CD14-positive monocyte (primary cell): ENCODE results near the gene SLC22A1. TPM values are rescaled to one million over a fixed set of nuclear protein-coding genes. Genes with fewer than 3 reads are reported as not detected.

Experiments used
- DNase-seq, 3 donors: peaks; one replicate each; pipeline ENCODE4 v3.0.0-alpha.2; 2011 to 2022
- H2AFZ ChIP-seq: 2 replicates; pipeline ENCODE4 v1.6.0; 2012; ENCODE audit warnings: mild to moderate bottlenecking, low read depth, low read length, inconsistent platforms; ENCODE audit not compliant: insufficient read depth, poor library complexity, severe bottlenecking
- H3K27ac ChIP-seq, 2 donors: 1 replicate in 1 of 2; 2 replicates in 1 of 2; pipeline ENCODE4 v1.5.1; 2012 to 2013; ENCODE audit warnings: low read length in 2 of 2, control low read depth in 1 of 2, inconsistent platforms in 1 of 2, low read depth in 1 of 2, mild to moderate bottlenecking in 1 of 2
- H3K27me3 ChIP-seq, 2 donors: one replicate each; pipeline versions ENCODE4 v1.6.0 to v1.6.1; 2011 to 2013; ENCODE audit warnings: low read length in 2 of 2; ENCODE audit not compliant: control insufficient read depth in 2 of 2, insufficient read depth in 2 of 2
- H3K36me3 ChIP-seq, 2 donors: replicated peaks in 1 of 2; 1 replicate in 1 of 2; 2 replicates in 1 of 2; pipeline versions ENCODE4 v1.5.1 to v1.6.1; 2012 to 2013; ENCODE audit warnings: low read length in 2 of 2, control low read depth in 1 of 2, inconsistent platforms in 1 of 2, mild to moderate bottlenecking in 1 of 2; ENCODE audit not compliant: insufficient read depth in 2 of 2, control insufficient read depth in 1 of 2
- H3K4me1 ChIP-seq, 2 donors: 1 replicate in 1 of 2; 2 replicates in 1 of 2; pipeline versions ENCODE4 v1.5.1 to v1.6.1; 2012 to 2013; ENCODE audit warnings: low read length in 2 of 2, control low read depth in 1 of 2, inconsistent platforms in 1 of 2, mild to moderate bottlenecking in 1 of 2, moderate library complexity in 1 of 2; ENCODE audit not compliant: insufficient read depth in 2 of 2, control insufficient read depth in 1 of 2
- H3K4me2 ChIP-seq: replicated peaks from 2 replicates; pipeline ENCODE3; 2012; ENCODE audit warnings: low read length, moderate library complexity, mild to moderate bottlenecking; ENCODE audit not compliant: poor library complexity, severe bottlenecking; ENCODE audit errors: extremely low read depth
- H3K4me3 ChIP-seq, 3 experiments: fragments of 200-600 bp in 1 of 3; sonication (generic) in 1 of 3; replicated peaks in 1 of 3; 1 replicate in 2 of 3; 2 replicates in 1 of 3; pipeline ENCODE4 v1.5.1; 2011 to 2013; ENCODE audit warnings: low read length in 3 of 3, mild to moderate bottlenecking in 3 of 3, control low read depth in 2 of 3, low read depth in 2 of 3, inconsistent platforms in 1 of 3, moderate library complexity in 1 of 3
- H3K79me2 ChIP-seq: 2 replicates; pipeline ENCODE4 v1.6.0; 2012; ENCODE audit warnings: mild to moderate bottlenecking, control low read depth, inconsistent platforms, low read length, moderate library complexity; ENCODE audit not compliant: insufficient read depth
- H3K9ac ChIP-seq: 2 replicates; pipeline ENCODE4 v1.6.0; 2017; ENCODE audit warnings: low read length, mild to moderate bottlenecking; ENCODE audit not compliant: insufficient read depth, poor library complexity, severe bottlenecking
- H3K9me3 ChIP-seq, 2 donors: replicated peaks in 1 of 2; 1 replicate in 1 of 2; 2 replicates in 1 of 2; pipeline versions ENCODE4 v1.5.1 to v1.6.1; 2012 to 2013; ENCODE audit warnings: low read length in 2 of 2, control low read depth in 1 of 2; ENCODE audit not compliant: control insufficient read depth in 1 of 2, insufficient read depth in 1 of 2
- H4K20me1 ChIP-seq: 2 replicates; pipeline ENCODE4 v1.6.0; 2012; ENCODE audit warnings: mild to moderate bottlenecking, low read length, control low read depth, moderate library complexity; ENCODE audit not compliant: insufficient read depth
- H3K27ac Mint-ChIP-seq, 7 donors: one replicate each; pipeline ENCODE4 v1.8.0; 2020; ENCODE audit warnings: mild to moderate bottlenecking in 7 of 7, mixed read lengths in 7 of 7, moderate library complexity in 6 of 7, inconsistent platforms in 2 of 7
- H3K27me3 Mint-ChIP-seq, 3 donors: one replicate each; pipeline ENCODE4 v1.8.0; 2021 to 2022; ENCODE audit warnings: low read depth in 3 of 3, mild to moderate bottlenecking in 3 of 3, mixed read lengths in 3 of 3, moderate library complexity in 3 of 3, inconsistent platforms in 1 of 3
- H3K36me3 Mint-ChIP-seq, 2 donors: one replicate each; pipeline ENCODE4 v1.8.0; 2020; ENCODE audit warnings: mixed read lengths in 2 of 2, inconsistent platforms in 1 of 2, mild to moderate bottlenecking in 1 of 2
- H3K4me1 Mint-ChIP-seq: one replicate; pipeline ENCODE4 v1.8.0; 2020; ENCODE audit warnings: mild to moderate bottlenecking, mixed read lengths
- H3K4me3 Mint-ChIP-seq, 2 donors: one replicate each; pipeline ENCODE4 v1.8.0; 2020; ENCODE audit warnings: mild to moderate bottlenecking in 2 of 2, mixed read lengths in 2 of 2, moderate library complexity in 1 of 2
- H3K9me3 Mint-ChIP-seq, 7 donors: one replicate each; pipeline ENCODE4 v1.8.0; 2020 to 2022; ENCODE audit warnings: mixed read lengths in 7 of 7, mild to moderate bottlenecking in 6 of 7, moderate library complexity in 6 of 7, inconsistent platforms in 2 of 7
- CTCF ChIP-seq: fragments of 200-600 bp; IDR thresholded peaks from one replicate; pipeline ENCODE4 v1.8.0; 2022; ENCODE audit warnings: antibody characterized with exemption, mild to moderate bottlenecking
- WGBS: methylation state at CpG from one replicate; pipeline ENCODE4 v1.1.5; 2013; ENCODE audit warnings: missing lambda C conversion rate; ENCODE audit not compliant: insufficient coverage; 5-methylcytosine and 5-hydroxymethylcytosine counted together
- intact Hi-C, 2 donors: fragments of 100-400 bp; cut with micrococcal nuclease; formaldehyde crosslinking; loops; one replicate each; pipeline versions ENCODE4 v1.15.0 to v1.15.1; 2023
- polyA plus RNA-seq, 3 donors: library from polyadenylated mRNA; depleted of rRNA in 1 of 3; unstranded in 2 of 3; stranded (reverse) in 1 of 3; fragments of 300-500 nt in 2 of 3; fragments of >200 nt in 1 of 3; fragmentation: Illumina TruSeq in 2 of 3; gene quantifications; 1 replicate in 2 of 3; 2 replicates in 1 of 3; pipeline ENCODE4 v1.2.3, GENCODE V29; 2012 to 2021

The SLC22A1 gene
- polyA plus RNA-seq, 3 donors: 0.36 to 0.48 TPM; not detected in 1

GRCh38 chr6:160092602-160093001, 29.0 kb upstream of the SLC22A1 start:
- TF ChIP-seq CTCF: no peak
- no peak overlapping the region for H3K4me3 Mint-ChIP-seq
- WGBS: 92% methylated on average over 10 of the region's 10 CpGs
- Histone ChIP-seq H3K4me2 (no peak overlapping the region), H4K20me1 (peaks cover 93% of the 10 kb centered on the region), H3K36me3 (peaks cover 89 to 99% of the 10 kb centered on the region in 2 donors), H2AFZ (no peak overlapping the region), H3K9ac (no peak overlapping the region), H3K27ac (no peak overlapping the region), H3K9me3 (no peaks in the 10 kb centered on the region), H3K79me2 (no peaks in the 10 kb centered on the region), H3K4me3 (no peak overlapping the region), H3K27me3 (no peaks in the 10 kb centered on the region), H3K4me1 (no peaks in the 10 kb centered on the region)
- peaks cover 1 to 4% (median 3%) of the 10 kb centered on the region in 3 donors for H3K27me3 Mint-ChIP-seq
- H3K27ac Mint-ChIP-seq: no peak overlapping the region
- H3K9me3 Mint-ChIP-seq: no peaks in the 10 kb centered on the region
- DNase-seq: no peak
- H3K4me1 Mint-ChIP-seq: no peaks in the 10 kb centered on the region
- intact Hi-C loops: no loop called here
- H3K36me3 Mint-ChIP-seq: peaks cover 89 to 94% of the 10 kb centered on the region in 2 donors

GRCh38 chr6:160093061-160093460, 28.6 kb upstream of the SLC22A1 start:
- Mint-ChIP-seq H3K9me3 (no peaks in the 10 kb centered on the region), H3K4me1 (no peaks in the 10 kb centered on the region), H3K4me3 (no peak overlapping the region), H3K27ac (no peak overlapping the region), H3K36me3 (peaks cover 89 to 94% of the 10 kb centered on the region in 2 donors), H3K27me3 (peaks cover 1 to 4% (median 3%) of the 10 kb centered on the region in 3 donors)
- no peaks in the 10 kb centered on the region for H3K79me2 ChIP-seq
- H4K20me1 ChIP-seq: peaks cover 93% of the 10 kb centered on the region
- WGBS: 97% methylated on average over 7 of the region's 7 CpGs
- peaks cover 89 to 99% of the 10 kb centered on the region in 2 donors for H3K36me3 ChIP-seq
- H3K4me3 ChIP-seq: no peak overlapping the region
- H3K9me3 ChIP-seq: no peaks in the 10 kb centered on the region
- no peak for DNase-seq
- H2AFZ ChIP-seq: no peak overlapping the region
- no peaks in the 10 kb centered on the region for H3K4me1 ChIP-seq
- H3K27ac ChIP-seq: no peak overlapping the region
- intact Hi-C loops: no loop called here
- no peaks in the 10 kb centered on the region for H3K27me3 ChIP-seq
- H3K9ac ChIP-seq: no peak overlapping the region
- no peak overlapping the region for H3K4me2 ChIP-seq
- no peak for TF ChIP-seq CTCF
